ENCODE results near the gene ADCY9.
"Not testable (repeated sequence)": the region's sequence is repeated elsewhere in the genome, so short reads cannot be mapped to it uniquely, and the experiment has no call there.

ADCY9 gene

DNA sequence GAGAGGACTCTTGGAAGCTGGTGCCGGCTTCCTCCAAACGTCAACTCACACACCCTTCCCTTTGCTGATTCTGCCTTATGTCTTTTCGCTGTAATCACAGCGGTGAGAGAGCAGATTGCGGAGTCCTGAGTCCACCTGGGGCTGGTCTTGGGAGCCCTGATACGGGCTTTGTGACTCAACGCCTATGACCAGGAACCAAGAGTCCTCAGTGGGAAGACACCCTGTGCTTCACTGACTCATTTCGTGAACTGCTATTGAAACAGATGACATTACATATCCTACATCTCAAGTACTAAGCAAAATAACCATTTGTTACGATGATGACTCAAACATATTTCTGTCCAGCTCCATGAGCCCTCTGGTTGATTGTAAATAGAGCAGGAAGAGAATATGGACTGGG, 145.0 kb downstream of the ADCY9 start:
- TF ChIP-seq JUND (IDR thresholded peaks at IDR 0.05; ENCODE audit: low read depth), result no peak
- in situ Hi-C loops (cut with HindIII; ENCODE audit: low pct_unique_long_range_greater_than_20kb, low sequenced_read_pairs), result no loop called here
- no peak for DNase-seq (ENCODE audit: low read depth in 1 of 2, low spot score in 1 of 2)

DNA sequence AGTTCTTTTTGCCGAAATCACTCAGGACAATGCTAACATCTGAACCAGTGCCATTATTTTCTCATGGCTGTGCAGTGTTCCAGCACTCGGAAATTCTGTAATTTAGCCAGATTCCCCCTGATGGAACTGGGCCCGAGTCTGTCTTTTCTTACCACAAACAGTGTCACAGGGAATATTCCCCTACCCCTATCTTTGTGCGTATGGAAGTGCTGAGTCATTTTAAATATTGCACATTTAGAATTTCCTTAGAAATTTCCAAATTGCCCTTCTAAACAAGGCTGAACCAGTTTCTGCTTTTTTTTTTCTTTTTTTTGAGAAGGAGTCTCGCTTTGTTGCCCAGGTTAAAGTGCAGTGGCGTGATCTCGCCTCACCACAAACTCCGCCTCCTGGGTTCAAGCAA, 147.7 kb downstream of the ADCY9 start:
- DNase-seq (ENCODE audit: low read depth in 1 of 2, low spot score in 1 of 2), result no peak
- in situ Hi-C loops (cut with HindIII; ENCODE audit: low pct_unique_long_range_greater_than_20kb, low sequenced_read_pairs), result no loop called here
- TF ChIP-seq JUND (IDR thresholded peaks at IDR 0.05; ENCODE audit: low read depth), result no peak

DNA sequence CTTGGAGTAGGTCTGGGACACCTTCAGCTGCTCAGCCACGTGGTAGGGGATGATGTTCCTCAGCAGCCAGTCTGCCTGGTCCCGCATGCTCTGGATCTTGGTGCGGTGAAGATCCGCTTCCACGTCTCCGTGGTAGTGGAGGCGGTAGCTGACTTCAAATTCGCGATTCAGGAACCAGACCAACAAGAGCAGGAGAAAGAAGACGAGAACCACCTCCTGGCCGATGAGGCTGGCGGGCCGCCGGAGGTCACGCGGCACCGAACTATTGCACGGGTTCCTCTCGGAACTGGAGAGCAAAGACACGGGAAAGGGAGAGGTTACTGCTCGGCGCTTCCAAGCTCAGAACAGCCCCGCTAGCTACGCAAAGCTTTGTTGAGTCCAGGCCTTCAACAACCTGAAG, 149.6 kb downstream of the ADCY9 start:
- TF ChIP-seq JUND (IDR thresholded peaks at IDR 0.05; ENCODE audit: low read depth), result no peak
- DNase-seq (ENCODE audit: low read depth in 1 of 2, low spot score in 1 of 2), result no peak
- in situ Hi-C loops (cut with HindIII; ENCODE audit: low pct_unique_long_range_greater_than_20kb, low sequenced_read_pairs), result no loop called here

DNA sequence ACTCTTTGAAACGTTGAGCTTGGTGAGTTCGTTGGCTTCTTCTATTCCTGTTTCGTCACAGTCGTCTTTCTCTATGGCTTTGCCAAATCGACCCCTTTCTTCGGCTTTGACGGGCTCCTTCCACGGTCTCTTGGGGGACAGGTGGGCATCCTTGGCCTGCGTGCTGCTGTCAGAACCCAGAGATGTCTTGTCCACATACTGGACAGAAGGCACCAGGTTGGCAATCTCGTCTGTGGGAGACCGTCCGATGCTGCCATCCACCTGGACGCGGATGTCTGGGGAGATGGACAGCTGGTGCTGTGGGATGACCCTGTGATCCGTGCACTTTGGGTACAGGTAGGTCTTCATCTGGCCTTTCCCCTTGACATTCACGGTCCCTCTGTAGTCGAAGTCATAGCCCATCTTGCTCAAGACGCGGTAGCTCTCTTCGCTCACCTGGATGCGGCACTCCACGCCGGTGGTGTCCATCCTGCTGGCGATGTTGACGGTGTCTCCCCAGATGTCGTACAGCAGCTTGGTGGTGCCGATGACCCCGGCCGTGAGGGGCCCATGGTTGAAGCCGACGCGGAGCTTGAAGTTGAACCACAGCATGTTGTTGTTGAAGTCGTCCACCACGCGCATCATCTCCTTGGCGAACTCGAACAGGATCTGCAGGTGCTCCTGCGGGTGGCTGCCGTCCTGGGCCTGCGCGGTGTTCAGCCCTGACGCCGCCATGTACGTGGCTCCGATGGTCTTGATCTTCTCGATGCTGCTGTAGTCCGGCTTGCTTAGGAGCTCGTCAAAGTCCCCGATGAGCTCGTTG, 150.3 kb downstream of the ADCY9 start:
- DNase-seq (ENCODE audit: low read depth in 1 of 2, low spot score in 1 of 2), result no peak
- no peak for TF ChIP-seq JUND (IDR thresholded peaks at IDR 0.05; ENCODE audit: low read depth)
- in situ Hi-C loops (cut with HindIII; ENCODE audit: low pct_unique_long_range_greater_than_20kb, low sequenced_read_pairs), result no loop called here

DNA sequence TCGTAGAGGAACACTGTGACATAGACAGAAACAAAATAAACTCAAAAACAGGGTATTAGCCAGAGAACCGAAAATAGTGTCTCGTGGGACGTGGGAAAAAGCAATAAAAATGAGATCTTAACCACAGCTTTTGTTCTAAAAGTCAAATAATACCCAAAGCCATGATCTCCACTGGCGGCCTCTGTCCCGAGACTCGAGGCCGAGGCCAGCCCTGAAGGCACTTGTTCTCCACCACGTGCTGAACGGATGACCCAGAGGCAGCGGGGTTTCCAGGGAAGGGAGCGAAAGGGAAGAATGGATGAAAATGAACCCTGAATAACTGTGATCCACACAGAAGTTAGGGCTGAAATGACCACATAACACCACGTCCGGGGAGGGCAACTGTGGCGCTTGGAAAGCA, 150.9 kb downstream of the ADCY9 start:
- TF ChIP-seq JUND (IDR thresholded peaks at IDR 0.05; ENCODE audit: low read depth), result no peak
- in situ Hi-C loops (cut with HindIII; ENCODE audit: low pct_unique_long_range_greater_than_20kb, low sequenced_read_pairs), result no loop called here

DNA sequence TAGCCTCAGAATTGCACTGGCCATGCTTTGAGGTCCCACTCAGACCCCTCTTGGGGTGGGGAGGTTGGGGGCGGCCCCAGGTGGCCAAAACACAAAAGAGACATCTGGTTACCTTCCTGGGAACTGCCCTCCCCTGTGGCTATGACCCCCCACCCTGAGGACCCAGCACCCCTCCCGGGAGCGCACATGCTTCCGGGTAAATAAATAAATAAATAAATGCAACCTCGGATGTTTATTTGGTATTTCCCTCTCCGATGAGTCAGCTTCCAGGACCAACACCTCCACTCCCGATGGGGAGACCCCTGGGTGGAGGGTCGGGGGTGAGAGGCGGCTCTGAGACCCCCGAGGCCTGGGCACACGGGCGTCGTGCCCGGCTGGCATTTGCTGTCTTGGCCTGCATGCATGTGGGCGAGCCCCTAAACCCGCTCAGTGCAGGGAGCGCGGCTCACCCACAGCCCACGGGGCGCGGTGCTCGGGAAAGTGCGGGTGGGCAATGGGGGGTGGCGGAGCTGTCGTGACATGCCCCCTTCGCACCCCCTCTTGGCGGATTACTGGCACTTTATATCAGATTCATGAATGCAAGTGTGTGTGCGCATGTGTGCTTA, 151.5 kb downstream of the ADCY9 start:
- no peak for TF ChIP-seq JUND (IDR thresholded peaks at IDR 0.05; ENCODE audit: low read depth)
- DNase-seq (ENCODE audit: low read depth in 1 of 2, low spot score in 1 of 2), result no peak
- in situ Hi-C loops (cut with HindIII; ENCODE audit: low pct_unique_long_range_greater_than_20kb, low sequenced_read_pairs), result no loop called here

More for the DNA sequence above, 150.9 kb downstream of the ADCY9 start:
- DNase-seq (ENCODE audit: low read depth in 1 of 2, low spot score in 1 of 2), result no peak

DNA sequence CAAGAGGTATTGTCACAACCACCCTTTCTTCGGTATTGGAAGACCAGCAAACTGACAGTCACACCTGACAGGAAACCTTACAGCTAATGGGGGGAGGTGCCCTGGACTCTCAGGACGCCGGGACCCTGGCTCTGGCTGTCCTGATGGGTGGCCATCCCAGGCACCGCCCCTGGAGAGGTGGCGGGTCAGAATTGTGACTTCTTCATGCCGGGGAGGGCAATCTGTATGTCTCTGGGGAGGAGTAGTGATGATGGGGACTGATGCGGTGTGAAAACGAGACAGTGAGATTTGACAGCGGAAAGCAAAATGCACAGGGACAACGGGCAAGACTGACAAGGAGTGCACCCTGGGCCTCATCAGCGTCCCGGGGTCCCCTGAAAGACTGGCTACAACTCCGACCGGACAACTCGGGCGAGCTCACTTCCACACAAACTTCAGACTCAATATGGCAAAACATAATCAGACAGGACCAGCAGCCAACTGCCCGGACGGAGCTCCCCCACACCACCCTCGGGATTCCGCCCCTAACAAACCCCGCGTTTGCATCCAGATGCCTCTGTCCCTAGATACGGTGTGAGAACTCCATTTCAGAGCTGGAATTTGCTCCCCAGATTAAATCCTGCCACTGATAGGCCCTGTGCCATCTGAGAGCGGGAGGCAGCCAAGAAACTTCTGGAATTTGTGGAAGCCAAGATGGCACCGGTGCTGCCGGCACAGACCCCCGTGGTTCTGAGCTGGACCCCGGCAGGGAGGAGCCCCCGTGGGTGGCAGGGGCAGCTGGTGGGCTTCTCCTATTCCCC, 152.2 kb downstream of the ADCY9 start:
- no peak for TF ChIP-seq JUND (IDR thresholded peaks at IDR 0.05; ENCODE audit: low read depth)
- in situ Hi-C loops (cut with HindIII; ENCODE audit: low pct_unique_long_range_greater_than_20kb, low sequenced_read_pairs), result no loop called here
- no peak for DNase-seq (ENCODE audit: low read depth in 1 of 2, low spot score in 1 of 2)

DNA sequence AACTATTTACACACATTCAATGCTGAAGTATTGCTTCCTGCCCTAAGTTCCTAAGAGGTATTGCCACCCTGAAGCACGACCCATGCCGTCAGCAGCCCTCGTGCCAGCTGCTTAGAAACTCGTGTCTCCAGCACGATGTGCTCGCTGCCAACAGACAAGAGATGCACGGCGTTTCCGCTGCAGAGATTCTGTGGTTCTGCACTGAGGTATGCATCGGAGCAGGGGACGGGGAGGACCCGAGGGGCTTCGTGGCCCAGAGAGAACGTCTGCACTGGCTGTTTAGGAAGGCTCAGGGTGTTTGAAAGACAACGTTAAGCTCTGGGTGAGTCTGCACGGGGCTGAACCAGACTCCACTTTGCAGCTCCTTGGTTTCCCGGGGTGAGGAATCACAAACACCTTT, 153.0 kb downstream of the ADCY9 start:
- no peak for TF ChIP-seq JUND (IDR thresholded peaks at IDR 0.05; ENCODE audit: low read depth)
- DNase-seq (ENCODE audit: low read depth in 1 of 2, low spot score in 1 of 2), result no peak
- in situ Hi-C loops (cut with HindIII; ENCODE audit: low pct_unique_long_range_greater_than_20kb, low sequenced_read_pairs), result no loop called here

DNA sequence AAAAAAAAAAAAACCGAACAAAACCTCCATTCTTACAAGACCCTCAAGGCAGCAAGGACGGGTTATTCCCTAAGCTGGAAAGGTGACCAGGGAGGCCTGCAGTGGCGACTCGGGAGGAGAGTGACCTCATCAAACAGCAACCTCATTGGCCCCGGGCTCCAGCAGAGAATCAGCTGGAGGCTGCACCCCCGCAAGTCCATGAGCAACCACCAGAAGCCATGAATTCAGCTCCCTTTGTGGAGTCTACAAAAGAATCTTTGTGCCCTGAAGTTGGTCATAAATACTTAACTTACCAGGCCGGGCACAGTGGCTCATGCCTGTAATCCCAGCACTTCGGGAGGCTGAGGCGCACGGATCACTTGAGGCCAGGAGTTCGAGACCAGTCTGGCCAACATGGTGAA, 154.8 kb downstream of the ADCY9 start:
- in situ Hi-C loops (cut with HindIII; ENCODE audit: low pct_unique_long_range_greater_than_20kb, low sequenced_read_pairs), result no loop called here
- no peak for TF ChIP-seq JUND (IDR thresholded peaks at IDR 0.05; ENCODE audit: low read depth)
- DNase-seq (ENCODE audit: low read depth in 1 of 2, low spot score in 1 of 2), result peak in 1 of 2 experiments; percentile 52

DNA sequence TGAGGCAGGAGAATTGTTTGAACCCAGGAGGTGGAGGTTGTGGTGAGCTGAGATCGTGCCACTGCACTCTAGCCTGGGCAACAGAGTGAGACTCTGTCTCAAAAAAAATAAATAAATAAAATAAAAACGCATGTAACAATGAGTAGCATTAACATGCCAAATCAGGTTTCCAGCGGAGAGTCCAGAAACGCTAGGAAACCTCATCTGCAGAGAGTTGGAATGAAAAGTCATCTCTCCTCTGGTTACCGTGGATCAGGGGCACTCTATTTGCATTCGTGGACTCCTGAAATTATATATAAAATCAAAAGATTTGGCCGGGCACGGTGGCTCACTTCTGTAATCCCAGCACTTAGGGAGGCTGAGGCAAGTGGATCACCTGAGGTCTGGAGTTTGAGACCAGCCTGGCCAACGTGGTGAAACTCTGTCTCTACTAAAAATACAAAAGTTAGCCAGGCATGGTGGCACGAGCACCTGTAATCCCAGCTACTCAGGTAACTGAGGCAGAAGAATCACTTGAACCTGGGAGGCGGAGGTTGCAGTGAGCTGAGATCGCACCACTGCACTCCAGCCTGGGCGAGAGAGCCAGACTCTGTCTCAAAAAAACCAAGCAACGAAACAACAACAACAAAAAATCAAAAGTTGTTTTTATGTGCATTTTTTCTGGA, 156.2 kb downstream of the ADCY9 start:
- in situ Hi-C loops (cut with HindIII; ENCODE audit: low pct_unique_long_range_greater_than_20kb, low sequenced_read_pairs); DNase-seq (ENCODE audit: low read depth in 1 of 2, low spot score in 1 of 2): not testable (repeated sequence)

DNA sequence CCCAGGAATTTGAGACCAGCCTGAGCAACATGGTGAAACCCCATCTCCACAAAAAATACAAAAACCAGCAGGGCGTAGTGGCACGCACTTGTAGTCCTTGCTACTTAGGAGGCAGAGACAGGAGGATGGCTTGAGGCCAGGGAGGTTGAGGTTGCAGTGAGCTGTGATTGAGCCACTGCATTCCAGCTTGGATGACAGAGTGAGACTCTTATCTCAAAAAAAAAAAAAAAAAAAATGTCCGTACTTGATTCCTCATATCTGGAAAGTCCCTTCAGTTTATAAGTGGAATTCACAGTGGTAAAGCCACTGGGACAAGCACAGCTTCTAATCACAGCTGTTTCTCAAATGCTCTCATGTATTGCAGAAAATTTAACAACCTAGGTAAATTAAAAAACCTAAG, 157.1 kb downstream of the ADCY9 start:
- DNase-seq (ENCODE audit: low read depth in 1 of 2, low spot score in 1 of 2), result no peak
- no peak for TF ChIP-seq JUND (IDR thresholded peaks at IDR 0.05; ENCODE audit: low read depth)
- in situ Hi-C loops (cut with HindIII; ENCODE audit: low pct_unique_long_range_greater_than_20kb, low sequenced_read_pairs), result no loop called here

DNA sequence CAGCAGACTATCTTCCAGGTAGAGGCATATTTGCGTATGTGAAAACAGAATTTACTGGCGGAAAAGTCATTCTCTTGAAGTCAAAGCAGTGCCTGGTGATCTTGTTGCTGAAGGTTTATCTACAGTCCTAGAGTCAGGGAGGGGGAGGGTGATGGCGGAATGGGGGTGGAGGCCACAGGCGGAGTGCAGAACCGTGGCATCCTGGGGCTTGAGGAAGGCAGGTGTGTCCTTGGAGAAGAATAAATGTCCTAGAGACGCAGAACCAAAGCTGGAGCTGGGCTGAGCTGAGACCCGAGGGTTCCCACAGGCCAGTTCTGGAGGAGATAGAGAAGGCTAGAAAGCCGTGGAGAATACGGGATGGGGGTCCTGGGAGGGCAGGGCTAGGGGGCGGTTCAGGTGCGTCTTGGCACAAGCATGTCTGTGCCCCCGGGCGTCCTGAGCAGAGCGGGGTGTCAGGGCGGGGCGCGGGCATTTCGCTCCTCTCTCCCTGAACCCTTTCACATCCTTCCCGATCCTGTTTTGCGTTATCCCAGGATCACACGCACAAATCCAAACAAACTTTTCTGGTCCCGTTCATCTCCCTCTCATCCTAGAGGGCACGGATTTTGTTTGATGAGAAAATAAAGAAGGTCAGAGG, 158.8 kb downstream of the ADCY9 start:
- DNase-seq (ENCODE audit: low read depth in 1 of 2, low spot score in 1 of 2), result peak in 1 of 2 experiments; percentile 56

More for the DNA sequence above, 158.8 kb downstream of the ADCY9 start:
- in situ Hi-C loops (cut with HindIII; ENCODE audit: low pct_unique_long_range_greater_than_20kb, low sequenced_read_pairs), result no loop called here
- TF ChIP-seq JUND (IDR thresholded peaks at IDR 0.05; ENCODE audit: low read depth), result no peak
